ENCODE results near the gene TDP1.

Gene TDP1

GRCh38 chr14:89941830-89942377 is 13.8 kb upstream of the TDP1 start:
- no peak for DNase-seq (ENCODE audit: low spot score)
- no peak for FAIRE-seq

GRCh38 chr14:89947344-89947743 is 8.4 kb upstream of the TDP1 start:
- no peak for FAIRE-seq

DNA sequence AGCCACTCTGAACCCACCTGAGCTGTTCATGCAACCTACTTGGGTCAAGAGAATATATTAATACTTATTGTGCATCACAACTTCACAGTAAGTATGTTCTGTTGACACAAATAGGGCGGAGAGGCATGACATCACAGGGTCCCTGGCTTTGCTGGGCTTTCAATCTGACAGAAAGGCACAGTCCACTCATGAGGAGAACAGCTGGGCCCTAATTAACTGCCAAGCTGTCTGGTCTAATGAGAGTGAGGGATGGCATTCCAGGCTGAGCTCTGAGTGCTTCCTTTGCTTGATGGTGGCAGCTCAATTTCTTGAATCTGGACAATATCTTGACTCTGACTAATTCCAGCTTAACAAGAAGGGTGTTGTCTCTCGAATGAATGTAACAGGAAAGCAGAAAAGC is 3.2 kb upstream of the TDP1 start:
- DNase-seq (ENCODE audit: low spot score) (no peak), FAIRE-seq (no peak)

More at GRCh38 chr14:89947344-89947743, 8.4 kb upstream of the TDP1 start:
- no peak for DNase-seq (ENCODE audit: low spot score)

DNA sequence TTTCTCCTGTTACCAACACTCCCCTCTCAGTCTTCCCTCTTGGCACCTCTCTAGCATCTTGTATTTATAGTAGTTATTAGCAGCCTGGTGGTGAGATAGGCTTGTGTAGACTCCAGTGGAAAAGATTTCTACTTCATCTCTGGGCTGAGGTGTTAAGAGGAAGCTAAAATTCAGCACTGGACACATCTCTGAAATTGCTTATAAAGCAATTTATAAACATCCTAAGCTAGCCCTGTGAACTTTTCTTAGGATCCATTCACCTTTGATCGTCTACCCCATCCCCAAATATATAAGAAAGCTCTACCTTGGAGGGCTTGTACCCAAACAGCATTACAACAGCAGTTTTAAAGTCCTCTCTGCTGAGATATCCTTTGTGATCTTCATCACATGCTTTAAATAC is 2.1 kb upstream of the TDP1 start:
- DNase-seq (ENCODE audit: low spot score) (no peak), FAIRE-seq (no peak)

DNA sequence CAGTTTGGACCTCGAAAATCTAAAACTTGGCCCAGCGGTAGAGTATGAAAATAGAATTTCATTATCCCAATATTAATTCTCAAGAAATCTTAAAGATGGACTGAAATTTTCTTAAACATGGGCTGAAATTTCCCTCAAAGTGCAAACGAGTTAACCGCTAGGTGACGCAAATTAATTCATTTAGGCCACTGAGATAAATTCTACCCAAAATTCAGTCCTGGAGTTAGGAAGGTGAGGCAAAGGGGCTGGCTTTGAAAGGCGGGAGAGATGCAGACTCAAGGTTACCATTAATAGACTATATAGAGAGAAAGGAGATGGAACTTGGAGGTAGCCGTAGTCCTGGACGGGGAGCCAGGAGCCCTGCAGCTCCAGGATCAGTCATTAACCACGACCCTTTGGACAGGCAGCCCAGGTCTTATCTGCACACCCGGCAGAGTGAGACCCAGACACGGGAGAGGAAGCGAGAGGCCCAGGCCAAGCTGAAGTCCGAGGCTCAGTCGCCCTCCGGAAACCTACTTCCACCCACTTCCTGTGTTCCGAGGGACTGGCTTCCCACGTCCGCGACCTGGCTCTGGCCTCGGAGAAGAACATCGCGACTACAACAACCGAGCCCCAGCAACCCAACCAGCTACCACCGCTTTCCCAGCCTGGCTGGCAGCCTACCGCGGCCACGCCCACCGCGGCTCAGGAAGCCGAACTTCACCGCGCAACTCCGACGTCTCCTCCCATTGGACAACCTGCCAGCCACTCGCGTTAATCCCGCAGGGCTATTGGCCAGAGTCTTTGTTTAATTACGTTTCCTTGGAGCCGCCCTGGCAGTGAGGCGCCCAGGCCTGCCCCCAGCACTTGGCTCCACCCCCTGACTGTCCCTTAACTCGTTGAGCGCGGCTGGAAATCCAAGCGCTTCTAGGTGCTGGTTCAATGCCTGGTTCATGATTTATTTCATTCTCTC is 1.4 kb upstream of the TDP1 start, which contains the start of gene EFCAB11:
Gene EFCAB11, minus strand, starts transcription at position 661 of the 952 bp plus-strand sequence. Its CDS starts 70 bp downstream, at position 591.
- FAIRE-seq: peak; percentile 80
- peak; percentile 91 for DNase-seq (ENCODE audit: low spot score)

- no peak for DNase-seq (ENCODE audit: low spot score)
- FAIRE-seq: no peak
Observed at GRCh38 chr14:89955022-89955744, 544 bp upstream of the TDP1 start.

GRCh38 chr14:89956661-89957009 is 908 bp downstream of the TDP1 start:
- DNase-seq (ENCODE audit: low spot score): no peak
- FAIRE-seq: no peak

GRCh38 chr14:89957376-89957775 is 1.6 kb downstream of the TDP1 start:
- no peak for FAIRE-seq
- no peak for DNase-seq (ENCODE audit: low spot score)

DNA sequence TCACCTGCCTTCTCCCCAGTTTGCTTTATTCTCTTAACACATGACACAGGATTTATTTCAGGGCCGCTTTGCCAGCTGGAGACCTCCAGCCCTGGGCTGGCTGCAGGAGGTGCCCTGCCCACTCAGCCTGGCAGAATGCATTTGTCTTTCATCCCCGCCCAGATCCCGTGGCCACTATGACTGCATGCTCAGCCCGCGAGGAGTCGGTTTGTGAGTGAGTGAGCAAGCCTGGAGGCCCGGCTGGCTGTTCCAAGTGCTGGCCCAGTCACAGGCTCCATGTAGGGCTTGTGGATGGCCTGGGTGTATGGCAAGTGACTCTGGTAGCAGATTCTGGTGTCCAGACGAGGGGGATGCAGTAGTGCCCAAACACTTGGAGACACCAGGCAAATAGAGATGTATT is 2.1 kb downstream of the TDP1 start:
- no peak for DNase-seq (ENCODE audit: low spot score)
- FAIRE-seq: no peak

DNA sequence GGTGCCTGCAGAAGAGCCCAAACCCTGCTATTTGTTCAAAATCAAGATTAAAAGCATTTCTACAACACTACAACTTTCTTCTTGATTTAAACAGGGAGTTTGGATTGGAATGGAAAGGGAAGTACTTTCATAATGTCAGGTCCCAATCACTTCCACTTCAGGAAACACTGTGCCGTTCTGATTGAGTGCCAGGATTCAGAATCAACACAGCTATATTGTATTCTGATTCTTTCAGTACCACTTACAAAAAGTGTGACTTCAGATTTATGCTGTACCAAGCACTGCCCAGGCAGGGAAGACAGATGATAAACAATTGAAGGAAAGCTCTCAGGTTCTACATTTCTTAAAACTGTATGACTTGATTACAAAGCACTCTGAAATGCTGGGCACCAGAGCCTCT is 3.2 kb downstream of the TDP1 start:
- FAIRE-seq: no peak
- no peak for DNase-seq (ENCODE audit: low spot score)

DNA sequence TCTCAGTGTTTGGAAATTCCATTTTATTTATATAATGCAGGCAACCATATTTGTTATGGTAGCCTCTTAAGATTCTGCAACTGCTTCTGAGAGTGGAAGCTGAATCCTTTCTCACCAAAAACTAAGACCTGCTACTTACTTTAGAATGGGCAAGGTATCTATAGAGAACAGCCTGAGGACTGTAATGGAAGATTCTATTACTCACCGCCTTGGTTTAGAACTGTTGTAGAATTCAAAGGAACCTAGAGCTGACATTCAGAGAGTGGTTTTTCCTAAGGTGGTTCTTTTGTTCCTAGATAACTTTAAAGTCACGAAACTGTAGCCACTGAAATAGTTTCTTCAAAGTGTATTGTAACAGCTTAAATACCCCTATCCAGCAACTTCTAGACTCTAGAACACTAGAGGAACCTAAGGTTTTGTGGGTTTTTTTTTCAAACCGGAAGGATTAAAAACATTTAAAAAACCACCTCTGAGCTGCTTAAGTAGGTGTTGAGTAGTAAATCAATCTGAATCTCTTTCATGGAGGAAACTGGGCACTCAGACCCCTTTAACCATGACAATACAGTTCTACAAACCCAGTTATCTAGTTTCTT is 4.2 kb downstream of the TDP1 start:
- no peak for DNase-seq (ENCODE audit: low spot score)
- no peak for FAIRE-seq

DNA sequence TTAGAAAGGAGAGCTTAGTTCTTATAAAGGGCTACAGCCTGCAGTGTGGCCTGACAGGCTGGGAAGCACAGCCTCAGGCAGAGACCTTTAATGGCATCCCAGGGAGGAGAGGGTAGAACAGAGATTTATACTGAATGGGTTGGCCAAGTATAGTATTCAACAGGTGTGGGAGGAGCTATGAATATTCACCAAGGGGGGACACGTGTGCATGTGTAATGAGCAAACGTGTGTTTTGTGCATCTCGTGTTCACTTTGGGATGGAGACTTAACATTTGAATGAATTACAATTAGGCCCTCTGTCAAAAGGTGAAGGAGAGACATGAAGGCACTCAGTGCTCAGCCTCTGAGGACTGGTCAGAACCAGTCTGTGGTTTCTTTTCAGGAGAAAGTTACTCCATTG is 5.2 kb downstream of the TDP1 start:
- no peak for FAIRE-seq
- DNase-seq (ENCODE audit: low spot score): no peak

DNA sequence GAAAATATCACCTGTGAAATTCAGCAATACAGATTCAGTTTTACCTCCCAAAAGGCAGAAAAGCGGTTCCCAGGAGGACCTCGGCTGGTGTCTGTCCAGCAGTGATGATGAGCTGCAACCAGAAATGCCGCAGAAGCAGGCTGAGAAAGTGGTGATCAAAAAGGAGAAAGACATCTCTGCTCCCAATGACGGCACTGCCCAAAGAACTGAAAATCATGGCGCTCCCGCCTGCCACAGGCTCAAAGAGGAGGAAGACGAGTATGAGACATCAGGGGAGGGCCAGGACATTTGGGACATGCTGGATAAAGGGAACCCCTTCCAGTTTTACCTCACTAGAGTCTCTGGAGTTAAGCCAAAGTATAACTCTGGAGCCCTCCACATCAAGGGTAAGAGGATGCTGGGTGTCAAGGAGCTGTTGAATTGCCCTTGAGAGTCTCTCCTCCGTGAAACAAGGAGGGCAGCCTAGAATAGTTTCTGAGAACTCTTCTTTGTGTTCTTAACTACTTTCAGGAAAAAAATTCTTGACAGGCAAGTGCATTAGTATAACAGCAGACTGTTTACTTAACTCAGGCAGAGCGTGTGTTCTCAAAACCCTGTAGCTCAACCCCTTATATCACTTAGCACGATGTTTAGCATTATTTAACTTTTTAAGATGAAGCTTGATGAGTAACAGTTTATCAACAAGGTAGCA is 7.7 kb downstream of the TDP1 start:
- DNase-seq (ENCODE audit: low spot score) (no peak), FAIRE-seq (no peak)

GRCh38 chr14:89965839-89966238 is 10.1 kb downstream of the TDP1 start:
- no peak for FAIRE-seq
- no peak for DNase-seq (ENCODE audit: low spot score)

DNA sequence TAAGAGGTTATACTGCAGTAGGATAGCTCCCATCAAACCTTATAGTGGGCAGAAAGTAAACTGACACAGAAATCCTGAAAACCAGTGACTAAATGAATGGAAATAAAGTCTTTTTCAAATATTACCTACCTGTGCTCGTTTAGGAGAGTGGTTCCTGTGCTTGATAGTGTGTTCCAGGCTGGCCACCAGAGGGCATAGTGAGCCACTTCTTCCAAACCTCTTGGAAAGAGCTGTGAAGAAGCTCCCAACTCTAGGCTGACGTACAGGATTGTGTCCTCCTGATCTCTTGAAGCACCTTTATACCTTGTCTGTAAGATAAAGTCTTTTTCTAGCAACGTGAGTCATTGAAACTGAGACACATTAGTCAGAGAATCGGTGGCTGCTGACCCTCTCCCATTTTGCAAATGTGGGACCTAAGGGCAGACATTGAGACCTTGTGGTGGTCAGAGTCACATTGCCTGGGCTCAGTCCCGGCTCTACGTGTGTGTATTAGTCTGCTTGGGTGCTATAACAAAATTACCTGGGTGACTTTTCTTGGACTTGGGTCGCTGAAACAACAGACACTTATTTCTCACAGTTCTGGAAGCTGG is 17.6 kb downstream of the TDP1 start:
- DNase-seq (ENCODE audit: low spot score): no peak
- no peak for FAIRE-seq

- no peak for DNase-seq (ENCODE audit: low spot score)
- FAIRE-seq: no peak
Observed at GRCh38 chr14:89977668-89978067, 21.9 kb downstream of the TDP1 start.

DNA sequence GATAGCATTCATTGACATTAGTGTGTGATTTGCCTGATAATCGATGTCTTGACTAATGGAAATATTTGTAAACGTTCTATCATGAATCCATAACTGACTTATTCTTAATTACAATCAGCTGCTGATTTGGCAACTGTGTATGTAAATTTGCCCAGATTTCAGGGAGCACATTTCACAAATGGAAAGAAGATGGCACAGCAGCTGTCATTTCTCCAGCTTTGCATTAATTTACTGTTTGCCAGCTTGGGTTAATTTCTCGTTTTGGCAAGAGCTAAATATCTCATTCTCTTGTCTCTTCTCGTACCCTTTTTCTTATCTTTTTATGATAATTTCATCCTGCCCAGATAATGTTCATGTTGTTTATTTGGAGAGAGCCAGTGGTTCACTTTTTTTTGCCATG is 22.9 kb downstream of the TDP1 start:
- DNase-seq (ENCODE audit: low spot score) (no peak), FAIRE-seq (no peak)

DNA sequence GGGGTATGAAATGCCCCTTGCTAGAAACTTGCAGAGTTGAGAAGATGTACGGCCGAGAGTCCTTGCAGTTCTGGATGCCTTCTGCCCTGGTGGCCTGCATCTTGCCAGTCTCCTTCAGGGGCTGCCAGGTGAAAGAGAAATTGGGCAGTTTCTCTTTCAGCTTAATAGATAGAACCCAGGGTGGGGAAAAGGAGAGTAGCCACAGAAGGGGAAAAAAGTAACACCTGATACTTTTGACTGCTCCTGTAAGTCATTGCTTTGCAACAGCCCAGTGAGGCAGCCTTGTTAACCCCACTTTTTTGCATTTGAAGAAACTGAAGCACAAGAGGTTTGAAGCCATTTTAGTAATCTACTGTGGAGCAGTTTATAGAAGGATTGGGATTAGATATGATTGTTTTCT is 27.6 kb downstream of the TDP1 start:
- FAIRE-seq: no peak
- no peak for DNase-seq (ENCODE audit: low spot score)

DNA sequence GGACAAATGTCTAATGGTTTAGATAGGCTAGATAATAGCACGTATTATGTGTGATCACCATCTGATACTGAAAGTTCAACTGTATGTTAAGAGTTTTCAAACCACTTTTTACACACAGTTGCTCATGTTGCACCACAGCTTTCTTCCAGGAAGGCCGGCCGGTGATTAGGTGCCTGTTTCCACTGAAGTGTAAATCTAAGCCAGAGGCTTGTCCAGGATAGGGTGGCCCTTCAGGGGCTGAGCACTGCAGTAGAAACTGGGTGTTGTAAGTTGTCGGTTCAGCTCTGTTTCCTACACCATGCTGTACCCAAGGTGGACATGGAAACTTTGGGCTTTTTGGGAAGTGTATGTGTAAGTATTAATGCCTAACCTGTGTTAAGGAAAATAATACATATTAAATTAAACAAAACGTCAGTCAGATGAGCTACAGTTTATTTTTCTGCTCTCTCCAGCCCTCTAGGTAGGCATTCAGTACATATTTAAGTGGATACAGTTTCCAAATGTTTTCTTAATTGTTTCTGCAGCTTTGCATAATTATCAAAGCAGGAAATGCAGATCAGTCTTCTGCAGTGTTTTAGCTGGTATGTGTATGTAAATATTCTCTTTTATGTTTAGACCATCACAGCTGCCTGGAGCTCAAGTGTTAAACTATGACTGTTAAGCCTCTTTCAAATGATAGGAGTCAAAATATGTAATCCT is 30.9 kb downstream of the TDP1 start:
- DNase-seq (ENCODE audit: low spot score) (no peak), FAIRE-seq (no peak)

DNA sequence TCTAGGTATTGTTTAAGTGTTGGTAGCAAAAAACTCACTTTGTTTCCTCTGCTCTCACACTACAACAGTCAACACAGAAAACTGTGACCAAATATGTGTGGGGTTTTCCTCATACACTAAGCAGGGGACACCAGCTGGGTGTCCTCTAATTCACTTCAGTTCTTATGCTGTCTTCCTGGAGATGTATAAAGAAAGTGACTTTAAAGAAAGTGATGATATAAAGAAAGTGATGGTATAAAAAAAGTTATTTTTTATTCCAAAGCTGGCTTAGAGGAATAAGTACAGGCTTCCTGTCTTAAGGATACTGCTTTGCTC is 31.4 kb downstream of the TDP1 start:
- no peak for FAIRE-seq

DNA sequence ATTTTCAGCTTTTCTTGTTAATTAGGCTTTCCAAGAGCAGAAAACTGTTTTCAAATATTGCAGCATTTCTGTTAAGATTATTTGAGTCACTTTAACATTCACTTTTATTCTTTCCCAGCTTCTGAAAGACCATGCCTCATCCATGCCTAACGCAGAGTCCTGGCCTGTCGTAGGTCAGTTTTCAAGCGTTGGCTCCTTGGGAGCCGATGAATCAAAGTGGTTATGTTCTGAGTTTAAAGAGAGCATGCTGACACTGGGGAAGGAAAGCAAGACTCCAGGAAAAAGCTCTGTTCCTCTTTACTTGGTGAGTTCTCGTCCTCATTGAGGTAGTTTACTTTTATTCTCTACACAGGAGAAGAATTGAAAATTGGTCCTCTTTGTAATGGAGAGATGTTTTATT is 33.1 kb downstream of the TDP1 start:
- DNase-seq (ENCODE audit: low spot score) (no peak), FAIRE-seq (no peak)

More for the DNA sequence above, 31.4 kb downstream of the TDP1 start:
- DNase-seq (ENCODE audit: low spot score): no peak
